Type B pancreatic cell (in vitro differentiated cells): Measurements from ENCODE around the gene CYP27A1. TPM values are rescaled to one million over a fixed set of nuclear protein-coding genes. Genes with fewer than 3 reads are reported as not detected.

Experiments used
- DNase-seq: peaks from one replicate; pipeline ENCODE4 v3.0.0; 2021; ENCODE audit warnings: mixed read lengths; ENCODE audit not compliant: unreplicated experiment; ENCODE audit errors: extremely low spot score
- H3K27ac Mint-ChIP-seq: 2 replicates; pipeline ENCODE4 v1.8.0; 2021; ENCODE audit warnings: mild to moderate bottlenecking, mixed read lengths
- H3K27me3 Mint-ChIP-seq: 2 replicates; pipeline ENCODE4 v1.8.0; 2021; ENCODE audit warnings: mixed read lengths
- H3K36me3 Mint-ChIP-seq: 2 replicates; pipeline ENCODE4 v1.8.0; 2021; ENCODE audit warnings: mixed read lengths
- H3K4me1 Mint-ChIP-seq: one replicate; pipeline ENCODE4 v1.8.0; 2021; ENCODE audit warnings: mixed read lengths; ENCODE audit not compliant: unreplicated experiment
- H3K4me3 Mint-ChIP-seq: 2 replicates; pipeline ENCODE4 v1.8.0; 2021; ENCODE audit warnings: mild to moderate bottlenecking, mixed read lengths
- H3K9me3 Mint-ChIP-seq: 2 replicates; pipeline ENCODE4 v1.8.0; 2021; ENCODE audit warnings: mixed read lengths
- total RNA-seq: library from RNA; stranded (reverse); gene quantifications from 2 replicates; pipeline ENCODE4 v1.2.1, GENCODE V29; 2021; ENCODE audit warnings: low replicate concordance
- TF ChIP-seq, protein P1 (sequence below): fragments of 200-600 bp; sonication (generic); conservative IDR thresholded peaks from 2 replicates; pipeline ENCODE4 v1.5.0; 2021; ENCODE audit warnings: antibody characterized with exemption, mild to moderate bottlenecking

The CYP27A1 gene
- total RNA-seq, 1 donor from 2014 or later = 6.9 TPM

DNA sequence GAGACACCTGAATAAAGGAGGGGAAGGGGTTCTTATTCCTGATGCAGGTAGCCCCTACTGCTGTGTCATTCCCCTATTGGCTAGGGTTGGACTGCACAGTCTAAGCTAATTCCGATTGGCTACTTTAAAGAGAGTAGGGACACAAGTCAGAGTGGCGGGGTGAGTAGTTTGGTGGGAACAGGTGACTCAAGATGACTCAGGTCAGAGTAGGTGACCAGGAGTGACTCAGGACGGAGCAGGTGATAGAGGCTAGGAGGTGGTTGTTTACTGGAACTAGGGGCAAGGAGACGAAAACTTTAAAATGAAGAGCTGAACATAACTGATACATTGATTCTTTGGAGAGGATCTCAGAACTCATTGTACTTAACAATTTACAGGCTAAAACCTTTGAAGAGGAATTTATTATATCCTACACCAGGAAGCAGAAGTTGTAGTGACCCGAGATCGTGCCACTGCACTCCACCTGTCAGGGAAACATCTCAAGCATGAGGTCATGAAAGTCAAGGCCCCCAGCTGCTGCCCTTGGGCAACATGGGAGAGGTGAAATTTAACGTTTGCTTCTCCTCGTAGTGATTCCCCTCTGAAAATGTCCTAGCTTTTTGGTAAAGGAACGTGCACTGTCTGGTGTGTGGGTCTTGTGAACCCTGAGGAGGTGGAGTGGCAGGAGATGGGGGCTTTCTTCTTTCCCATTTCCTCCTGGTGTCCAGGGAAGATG is 4.5 kb upstream of the CYP27A1 start:
- peaks cover 13% of the 10 kb centered on the region for H3K4me1 Mint-ChIP-seq
- peaks cover 17% of the 10 kb centered on the region for H3K36me3 Mint-ChIP-seq
- TF ChIP-seq, protein P1, sequence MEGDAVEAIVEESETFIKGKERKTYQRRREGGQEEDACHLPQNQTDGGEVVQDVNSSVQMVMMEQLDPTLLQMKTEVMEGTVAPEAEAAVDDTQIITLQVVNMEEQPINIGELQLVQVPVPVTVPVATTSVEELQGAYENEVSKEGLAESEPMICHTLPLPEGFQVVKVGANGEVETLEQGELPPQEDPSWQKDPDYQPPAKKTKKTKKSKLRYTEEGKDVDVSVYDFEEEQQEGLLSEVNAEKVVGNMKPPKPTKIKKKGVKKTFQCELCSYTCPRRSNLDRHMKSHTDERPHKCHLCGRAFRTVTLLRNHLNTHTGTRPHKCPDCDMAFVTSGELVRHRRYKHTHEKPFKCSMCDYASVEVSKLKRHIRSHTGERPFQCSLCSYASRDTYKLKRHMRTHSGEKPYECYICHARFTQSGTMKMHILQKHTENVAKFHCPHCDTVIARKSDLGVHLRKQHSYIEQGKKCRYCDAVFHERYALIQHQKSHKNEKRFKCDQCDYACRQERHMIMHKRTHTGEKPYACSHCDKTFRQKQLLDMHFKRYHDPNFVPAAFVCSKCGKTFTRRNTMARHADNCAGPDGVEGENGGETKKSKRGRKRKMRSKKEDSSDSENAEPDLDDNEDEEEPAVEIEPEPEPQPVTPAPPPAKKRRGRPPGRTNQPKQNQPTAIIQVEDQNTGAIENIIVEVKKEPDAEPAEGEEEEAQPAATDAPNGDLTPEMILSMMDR = no peak
- H3K4me3 Mint-ChIP-seq = no peak overlapping the region
- H3K27ac Mint-ChIP-seq = no peak overlapping the region
- H3K27me3 Mint-ChIP-seq = peaks cover 12% of the 10 kb centered on the region
- no peak for DNase-seq
- peaks cover 5% of the 10 kb centered on the region for H3K9me3 Mint-ChIP-seq

GRCh38 chr2:218780046-218780445 is 1.9 kb upstream of the CYP27A1 start:
- peaks cover 23% of the 10 kb centered on the region for H3K4me1 Mint-ChIP-seq
- peaks cover 5% of the 10 kb centered on the region for H3K9me3 Mint-ChIP-seq
- no peak for DNase-seq
- TF ChIP-seq, protein P1 = no peak
- H3K27ac Mint-ChIP-seq = peak overlapping the region; percentile 34
- H3K4me3 Mint-ChIP-seq = peak overlapping the region; percentile 15
- H3K36me3 Mint-ChIP-seq = peaks cover 11% of the 10 kb centered on the region
- peaks cover 24% of the 10 kb centered on the region for H3K27me3 Mint-ChIP-seq

GRCh38 chr2:218780851-218781690 is 876 bp upstream of the CYP27A1 start:
- peak overlapping the region; percentile 87 for H3K4me3 Mint-ChIP-seq
- peaks cover 11% of the 10 kb centered on the region for H3K36me3 Mint-ChIP-seq
- H3K27ac Mint-ChIP-seq = peak overlapping the region; percentile 82
- TF ChIP-seq, protein P1 = no peak
- H3K4me1 Mint-ChIP-seq = peaks cover 23% of the 10 kb centered on the region
- peaks cover 24% of the 10 kb centered on the region for H3K27me3 Mint-ChIP-seq
- peaks cover 5% of the 10 kb centered on the region for H3K9me3 Mint-ChIP-seq
- DNase-seq = no peak

GRCh38 chr2:218782528-218782844 is 539 bp downstream of the CYP27A1 start:
- H3K27me3 Mint-ChIP-seq = peaks cover 24% of the 10 kb centered on the region
- H3K4me3 Mint-ChIP-seq = peak overlapping the region; percentile 90
- H3K9me3 Mint-ChIP-seq = peaks cover 2% of the 10 kb centered on the region
- peak overlapping the region; percentile 66 for H3K27ac Mint-ChIP-seq
- TF ChIP-seq, protein P1 = no peak
- H3K4me1 Mint-ChIP-seq = peaks cover 23% of the 10 kb centered on the region
- DNase-seq = no peak
- H3K36me3 Mint-ChIP-seq = peaks cover 7% of the 10 kb centered on the region

GRCh38 chr2:218783688-218784087 is 1.7 kb downstream of the CYP27A1 start:
- H3K4me1 Mint-ChIP-seq = peaks cover 23% of the 10 kb centered on the region
- peak overlapping the region; percentile 64 for H3K4me3 Mint-ChIP-seq
- H3K27me3 Mint-ChIP-seq = peaks cover 24% of the 10 kb centered on the region
- peaks cover 10% of the 10 kb centered on the region for H3K9me3 Mint-ChIP-seq
- TF ChIP-seq, protein P1 = no peak
- peaks cover 5% of the 10 kb centered on the region for H3K36me3 Mint-ChIP-seq
- DNase-seq = no peak
- no peak overlapping the region for H3K27ac Mint-ChIP-seq
